ENCODE results near the gene RASL10A.

DNA sequence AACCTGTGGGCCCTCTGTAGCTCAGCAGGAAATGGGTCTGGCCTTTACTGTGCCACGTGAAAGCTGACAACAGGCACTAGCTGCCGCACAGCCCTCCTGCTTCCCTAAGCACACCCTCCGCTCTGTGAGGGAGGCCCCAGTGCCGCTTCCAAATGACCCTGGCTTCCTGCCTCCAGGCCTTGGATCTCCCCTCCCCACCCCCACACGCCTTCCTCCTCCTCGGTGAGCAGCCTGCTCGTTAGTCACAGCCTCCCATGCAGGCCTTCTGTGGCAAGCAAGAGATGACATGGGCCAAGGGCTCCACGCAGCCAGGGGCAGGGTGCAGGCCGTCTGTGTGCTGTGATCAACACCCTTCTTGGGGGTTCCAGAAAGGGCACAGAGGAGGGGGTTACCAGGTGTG, 15.3 kb upstream of the RASL10A start:
- TF ChIP-seq, protein P1, sequence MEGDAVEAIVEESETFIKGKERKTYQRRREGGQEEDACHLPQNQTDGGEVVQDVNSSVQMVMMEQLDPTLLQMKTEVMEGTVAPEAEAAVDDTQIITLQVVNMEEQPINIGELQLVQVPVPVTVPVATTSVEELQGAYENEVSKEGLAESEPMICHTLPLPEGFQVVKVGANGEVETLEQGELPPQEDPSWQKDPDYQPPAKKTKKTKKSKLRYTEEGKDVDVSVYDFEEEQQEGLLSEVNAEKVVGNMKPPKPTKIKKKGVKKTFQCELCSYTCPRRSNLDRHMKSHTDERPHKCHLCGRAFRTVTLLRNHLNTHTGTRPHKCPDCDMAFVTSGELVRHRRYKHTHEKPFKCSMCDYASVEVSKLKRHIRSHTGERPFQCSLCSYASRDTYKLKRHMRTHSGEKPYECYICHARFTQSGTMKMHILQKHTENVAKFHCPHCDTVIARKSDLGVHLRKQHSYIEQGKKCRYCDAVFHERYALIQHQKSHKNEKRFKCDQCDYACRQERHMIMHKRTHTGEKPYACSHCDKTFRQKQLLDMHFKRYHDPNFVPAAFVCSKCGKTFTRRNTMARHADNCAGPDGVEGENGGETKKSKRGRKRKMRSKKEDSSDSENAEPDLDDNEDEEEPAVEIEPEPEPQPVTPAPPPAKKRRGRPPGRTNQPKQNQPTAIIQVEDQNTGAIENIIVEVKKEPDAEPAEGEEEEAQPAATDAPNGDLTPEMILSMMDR (conservative IDR thresholded peaks at IDR 0.05; ENCODE audit: low read length) = no peak
- TF ChIP-seq EZH2phosphoT487 (IDR thresholded peaks at IDR 0.05; ENCODE audit: borderline replicate concordance) = no peak
